Astrocyte of the hippocampus (primary cell): ENCODE results near the gene KMT2C.
"Not testable (repeated sequence)": the region's sequence is repeated elsewhere in the genome, so short reads cannot be mapped to it uniquely, and the experiment has no call there.

Experiments
- DNase-seq: peaks from one replicate; pipeline ENCODE4 v3.0.0; 2011; ENCODE audit warnings: low read depth, low spot score

Gene KMT2C

DNA sequence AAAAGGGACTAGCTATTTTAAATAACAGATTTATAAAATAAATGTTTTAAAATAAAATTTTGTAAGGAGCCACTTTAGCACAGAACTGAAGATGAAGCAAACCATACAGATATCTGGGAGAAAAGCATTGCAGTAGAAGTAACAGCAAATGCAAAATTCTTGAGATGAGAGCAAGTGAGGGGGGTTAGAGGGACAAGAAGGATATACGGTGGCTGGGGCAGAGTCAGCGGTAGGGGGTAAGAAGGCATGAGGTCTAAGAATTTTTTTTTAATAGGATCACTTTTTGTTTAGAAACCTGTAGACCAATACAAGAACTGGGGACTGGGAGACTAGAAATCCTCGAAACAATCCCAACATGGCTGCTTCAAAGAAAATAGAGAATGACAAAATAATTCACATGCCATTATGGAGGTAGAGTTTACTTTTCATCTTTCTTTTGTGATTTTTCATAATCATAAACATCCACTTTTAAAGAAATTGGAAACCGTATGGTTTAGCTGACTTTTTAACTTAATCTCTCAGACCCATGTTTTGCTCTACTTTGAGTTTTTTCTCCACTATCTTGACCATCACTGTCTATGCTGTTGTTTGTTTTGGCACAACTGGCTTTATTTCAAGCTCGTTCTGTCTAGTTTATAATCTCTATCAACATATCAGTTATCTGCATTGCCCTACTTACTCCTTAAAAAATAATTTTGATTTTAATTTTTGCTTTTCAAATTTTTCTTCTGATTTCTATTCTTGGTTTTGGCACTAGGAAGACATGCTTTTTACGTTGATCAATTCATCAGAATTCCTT is 73.5 kb downstream of the KMT2C start:
- no peak for DNase-seq

DNA sequence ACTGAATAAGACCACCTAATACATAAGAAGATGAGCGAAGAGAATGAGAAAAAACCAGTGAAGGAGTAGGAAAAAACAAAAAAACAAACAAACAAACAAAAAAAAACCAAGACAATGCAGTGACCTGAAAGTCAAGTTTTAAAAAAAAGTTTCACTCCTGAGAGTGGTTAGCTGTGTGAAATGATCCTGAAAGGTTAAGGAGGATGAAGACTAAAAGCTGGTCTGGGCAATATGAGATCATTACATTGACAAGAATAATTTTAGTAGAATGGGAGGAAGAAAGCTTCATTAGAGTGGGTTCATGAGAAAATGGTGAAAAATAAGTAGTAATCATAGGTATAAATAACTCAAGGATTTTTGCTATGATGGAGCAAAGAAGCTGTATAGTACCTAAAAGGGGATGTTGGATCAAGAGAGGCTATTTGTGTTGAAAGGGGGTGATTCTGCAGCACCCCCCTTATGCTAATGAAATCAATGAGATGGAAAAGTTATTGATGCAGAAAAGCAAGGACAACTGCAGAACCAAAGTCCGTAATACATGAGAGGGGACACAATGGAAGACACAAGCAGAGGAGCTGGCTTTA is 80.2 kb downstream of the KMT2C start:
- DNase-seq = no peak

DNA sequence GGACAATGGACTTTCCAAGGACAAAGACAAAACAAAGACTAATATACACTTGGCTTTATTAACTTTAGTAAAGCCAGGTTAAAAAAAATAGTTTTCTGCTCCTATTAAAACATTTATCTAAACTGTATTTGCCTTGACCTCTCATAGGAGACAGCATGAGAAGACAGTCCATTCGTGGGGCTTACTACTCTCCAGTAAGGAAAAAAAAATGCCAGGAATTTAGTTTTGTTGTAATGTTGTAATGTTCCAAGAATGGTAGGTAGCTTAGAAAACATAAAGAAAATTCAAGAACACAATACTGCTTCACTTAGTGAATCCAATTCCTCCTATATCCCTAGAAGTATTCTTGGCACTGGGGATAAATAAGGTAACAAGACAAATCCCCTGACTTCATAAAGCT is 81.7 kb downstream of the KMT2C start:
- peak; percentile 46 for DNase-seq

DNA sequence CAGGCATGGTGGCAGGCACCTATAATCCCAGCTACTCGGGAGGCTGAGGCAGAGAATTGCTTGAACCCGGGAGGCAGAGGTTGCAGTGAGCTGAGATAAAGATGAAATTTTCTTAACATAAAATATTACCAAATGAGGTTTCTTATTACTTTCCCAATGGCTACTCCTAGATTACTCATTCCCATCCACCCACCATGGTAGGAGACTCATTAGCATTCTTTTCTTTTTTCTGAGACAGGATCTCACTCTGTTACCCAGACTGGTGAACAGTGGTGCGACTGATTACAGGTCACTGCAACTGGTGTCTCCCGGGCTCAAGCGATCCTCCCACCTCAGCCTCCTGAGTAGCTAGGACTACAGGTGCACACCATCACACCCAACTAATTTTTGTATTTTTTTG is 82.5 kb downstream of the KMT2C start:
- DNase-seq = not testable (repeated sequence)

DNA sequence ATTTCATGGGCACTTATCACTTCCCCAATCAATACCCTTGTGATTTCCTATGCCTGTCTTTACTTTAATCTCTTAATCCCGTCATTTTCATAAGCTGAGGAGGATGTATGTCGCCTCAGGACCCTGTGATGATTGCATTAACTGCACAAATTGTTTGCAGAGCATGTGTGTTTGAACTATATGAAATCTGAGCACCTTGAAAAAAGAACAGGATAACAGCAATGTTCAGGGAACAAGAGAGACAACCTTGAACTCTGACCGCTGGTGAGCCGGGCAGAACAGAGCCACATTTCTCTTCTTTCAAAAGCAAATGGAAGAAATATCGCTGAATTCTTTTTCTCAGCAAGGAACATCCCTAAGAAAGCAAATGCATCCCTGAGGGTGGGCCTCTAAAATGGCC is 84.1 kb downstream of the KMT2C start:
- DNase-seq = not testable (repeated sequence)

DNA sequence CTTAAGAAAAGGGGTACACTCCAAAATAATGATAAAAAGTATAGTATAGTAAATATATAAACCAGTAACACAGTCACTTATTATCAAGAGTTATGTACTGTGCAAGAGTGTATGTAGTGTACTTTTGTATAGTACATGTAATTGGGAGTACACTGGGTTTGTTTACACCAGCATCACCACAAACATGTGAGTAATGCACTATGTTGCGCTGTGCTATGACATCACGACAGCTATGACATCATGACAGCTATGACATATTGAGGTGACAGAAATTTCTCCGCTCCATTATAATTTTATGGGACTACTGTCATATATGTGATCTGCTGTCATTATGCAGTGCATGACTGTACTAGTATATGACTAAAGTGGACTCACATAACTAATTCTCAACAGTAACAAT is 84.6 kb downstream of the KMT2C start:
- no peak for DNase-seq

DNA sequence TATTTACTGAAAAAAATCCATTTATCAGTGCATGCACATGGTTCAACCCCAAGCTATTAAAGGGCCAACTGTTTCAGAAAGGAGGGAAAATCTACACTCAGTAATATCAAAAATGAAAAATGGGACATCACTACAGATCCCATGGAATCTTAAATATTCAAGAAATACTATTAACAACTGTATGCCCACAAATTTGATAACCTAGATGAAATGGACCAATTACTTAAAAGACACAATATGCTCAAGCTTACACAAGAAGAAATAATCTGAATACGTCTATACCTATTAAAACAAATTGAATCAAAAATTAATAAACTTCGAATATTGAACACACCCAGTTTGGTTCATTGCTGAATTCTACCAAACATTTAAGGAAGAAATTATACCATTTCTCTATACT is 87.9 kb downstream of the KMT2C start:
- DNase-seq = no peak

DNA sequence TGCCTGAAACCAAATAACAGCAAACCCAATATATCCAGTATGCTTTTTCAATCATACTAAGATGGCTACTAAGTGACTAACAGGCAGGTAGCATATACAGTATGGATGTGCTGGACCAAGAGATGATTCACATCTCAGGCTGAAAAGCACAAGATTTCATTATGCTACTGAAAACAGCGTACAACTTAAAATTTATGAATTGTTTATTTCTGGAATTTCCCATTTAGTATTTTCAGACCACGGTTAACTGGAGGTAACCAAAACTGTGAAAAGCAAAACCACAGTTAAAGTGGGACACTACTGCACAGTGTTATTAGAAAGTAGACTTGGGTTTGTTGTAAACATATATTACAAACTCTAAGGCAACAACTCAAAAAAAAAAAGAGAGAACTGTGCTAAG is 91.5 kb downstream of the KMT2C start:
- DNase-seq = no peak

DNA sequence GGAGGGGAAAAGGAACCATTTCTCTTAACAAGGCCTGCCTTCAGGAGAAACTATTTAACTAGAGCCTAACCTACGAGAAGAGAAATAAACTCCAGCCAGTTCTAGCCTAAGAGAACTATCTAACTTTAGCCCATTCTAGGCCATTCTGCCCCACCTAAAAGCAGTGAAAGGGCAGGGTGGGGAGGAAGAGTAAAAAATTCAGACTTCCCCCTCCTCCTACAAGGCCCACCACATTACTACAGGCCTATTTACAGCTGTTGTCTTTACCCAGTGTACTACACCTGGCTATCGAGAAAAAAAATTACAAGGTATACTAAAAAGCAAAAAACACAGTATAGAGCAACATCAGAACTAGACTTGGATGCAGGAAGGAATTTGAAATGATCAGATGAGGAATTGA is 93.0 kb downstream of the KMT2C start:
- no peak for DNase-seq

DNA sequence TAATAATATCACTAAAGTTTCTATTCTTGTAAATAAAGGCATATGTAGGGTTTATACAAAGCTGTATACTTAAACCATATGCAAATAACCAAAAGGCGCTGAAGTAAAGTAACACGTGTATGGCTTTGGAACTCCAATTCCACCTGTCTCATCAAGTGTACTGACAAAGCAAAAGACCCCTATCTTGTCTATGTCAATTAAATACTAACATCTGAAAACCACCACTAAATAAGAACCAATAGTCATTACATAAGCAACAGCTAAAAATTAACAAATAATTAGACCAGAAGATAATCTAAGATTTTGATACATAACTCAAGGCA is 93.9 kb downstream of the KMT2C start:
- DNase-seq = no peak

DNA sequence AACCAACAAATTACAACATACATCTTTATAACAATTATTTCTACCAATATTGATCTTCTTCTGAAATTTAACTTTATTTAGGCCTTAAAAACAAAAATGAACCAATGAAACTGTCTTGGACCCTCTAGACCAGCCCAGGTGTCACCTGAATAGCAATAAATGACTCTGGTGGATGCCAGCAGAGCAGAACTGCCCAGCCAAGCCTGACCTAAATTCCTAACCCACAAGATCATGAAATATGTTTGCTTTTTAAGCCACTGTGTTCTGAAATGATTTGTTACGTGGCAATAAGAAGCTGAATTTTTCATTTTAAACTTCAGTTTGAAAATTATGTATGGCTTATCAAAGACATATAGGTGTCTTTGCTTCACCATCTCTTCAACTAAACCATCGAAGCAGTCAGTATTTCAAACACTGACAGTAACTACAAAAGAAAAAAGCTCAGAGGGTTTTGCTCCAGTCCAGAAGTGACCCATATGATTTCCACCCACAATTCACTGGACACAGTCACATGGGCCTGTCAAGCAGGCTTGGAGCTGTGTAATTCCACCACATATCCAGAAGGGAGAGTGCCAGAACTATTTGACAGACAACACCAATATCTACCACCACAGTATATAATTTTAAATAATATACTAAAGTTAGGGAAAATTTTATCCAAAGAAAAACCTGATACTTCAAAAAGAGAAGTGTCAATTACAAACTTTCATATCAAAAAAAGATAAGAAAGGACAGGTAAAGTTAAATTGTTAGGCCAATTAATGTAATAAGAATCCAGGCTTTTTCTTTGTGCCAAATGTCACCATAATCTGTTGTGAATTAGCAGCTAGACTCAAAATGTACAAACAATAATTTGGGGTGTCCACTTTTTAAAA is 94.5 kb downstream of the KMT2C start:
- DNase-seq = peak; percentile 73

DNA sequence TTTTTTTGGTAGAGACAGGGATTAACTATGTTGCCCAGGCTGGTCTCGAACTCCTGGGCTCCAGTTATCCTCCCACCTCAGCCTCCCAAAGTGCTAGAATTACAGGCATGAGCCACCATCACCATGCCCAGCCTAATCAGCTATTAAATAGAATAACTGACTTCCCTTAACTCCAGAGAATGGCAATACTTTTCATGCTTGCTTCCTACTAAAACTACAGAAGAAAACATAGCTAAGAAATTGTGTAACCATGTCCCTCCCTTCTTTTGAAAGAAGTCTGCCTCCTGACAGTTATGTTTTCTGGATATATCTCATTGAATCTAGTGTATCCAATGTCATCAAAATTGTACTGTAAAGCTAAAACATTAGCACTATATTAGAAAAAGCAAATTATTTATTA is 95.6 kb downstream of the KMT2C start:
- DNase-seq = no peak

DNA sequence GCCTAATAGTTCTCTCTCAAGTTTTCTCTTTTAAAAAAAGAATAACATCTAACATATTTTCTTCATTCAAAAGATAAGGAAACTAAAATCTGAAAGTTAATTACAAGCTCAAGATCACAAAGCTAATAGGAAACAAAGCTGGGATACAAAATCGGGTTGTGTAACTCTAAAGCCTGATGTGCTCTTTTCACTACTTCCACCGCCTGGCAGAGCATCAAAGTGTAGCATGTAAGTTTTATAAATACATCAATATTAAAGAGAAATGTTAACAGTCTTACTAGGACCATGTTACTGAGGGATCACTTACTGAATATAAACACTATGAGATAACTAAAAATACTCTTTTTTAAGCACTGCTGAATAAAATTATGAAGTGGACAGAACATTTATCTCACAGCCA is 97.2 kb downstream of the KMT2C start:
- no peak for DNase-seq

DNA sequence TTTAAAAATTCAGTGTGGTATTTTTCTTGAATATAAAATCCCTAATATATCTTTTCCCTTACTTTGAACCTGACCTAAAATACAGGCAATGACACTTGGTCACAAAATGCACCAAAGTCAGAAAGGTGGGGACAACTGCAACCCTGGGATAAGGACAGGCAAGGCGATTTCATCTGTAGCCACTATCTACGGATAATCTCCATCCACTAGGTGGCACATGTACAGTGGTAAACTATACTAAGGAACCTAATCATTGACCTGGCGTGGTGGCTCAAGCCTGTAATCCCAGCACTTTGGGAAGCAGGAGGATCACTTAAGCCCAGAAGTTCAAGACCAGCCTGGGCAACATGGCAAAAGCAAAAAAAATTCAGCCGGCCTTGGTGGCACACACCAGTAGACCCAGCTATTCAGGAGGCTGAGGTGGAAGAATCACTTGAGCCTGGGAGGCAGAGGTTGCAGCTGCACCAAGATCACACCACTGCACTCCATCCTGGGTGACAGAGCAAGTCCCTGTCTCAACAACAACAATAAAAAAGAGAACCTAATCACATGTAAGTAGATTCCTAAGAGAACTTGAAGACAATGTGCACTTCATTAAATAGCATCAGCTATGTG is 98.9 kb downstream of the KMT2C start:
- peak; percentile 52 for DNase-seq

DNA sequence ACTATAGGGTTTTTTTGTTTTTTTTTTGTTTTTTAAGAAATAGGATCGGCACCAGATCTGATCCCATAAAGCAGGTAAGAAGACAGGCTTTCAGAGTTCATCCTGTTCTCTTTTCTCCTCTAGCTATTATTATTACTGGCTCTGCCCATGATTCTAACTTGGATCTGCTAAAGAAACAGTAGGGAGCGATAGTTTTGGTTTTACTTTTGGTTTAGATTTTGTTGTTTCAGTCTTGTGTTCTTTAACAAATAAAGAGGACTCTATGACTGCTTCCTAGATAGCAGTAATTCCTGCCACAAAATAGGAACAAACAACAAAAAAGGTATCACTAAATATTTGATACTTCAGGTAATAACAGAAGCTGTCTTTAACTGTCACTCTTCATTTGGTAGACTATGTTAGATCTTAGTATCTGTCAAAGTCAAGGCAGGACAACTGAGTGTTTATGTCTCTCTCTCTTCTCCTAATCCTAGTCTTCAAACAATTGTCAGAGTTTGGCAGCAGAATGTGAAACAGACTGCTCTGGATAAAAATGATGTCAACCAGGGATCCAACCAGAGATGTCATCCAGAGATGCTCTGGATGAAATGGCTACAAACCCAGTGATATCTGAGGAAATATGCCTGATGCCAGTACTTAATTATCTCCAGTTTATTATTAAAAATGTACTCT is 99.8 kb downstream of the KMT2C start:
- no peak for DNase-seq

DNA sequence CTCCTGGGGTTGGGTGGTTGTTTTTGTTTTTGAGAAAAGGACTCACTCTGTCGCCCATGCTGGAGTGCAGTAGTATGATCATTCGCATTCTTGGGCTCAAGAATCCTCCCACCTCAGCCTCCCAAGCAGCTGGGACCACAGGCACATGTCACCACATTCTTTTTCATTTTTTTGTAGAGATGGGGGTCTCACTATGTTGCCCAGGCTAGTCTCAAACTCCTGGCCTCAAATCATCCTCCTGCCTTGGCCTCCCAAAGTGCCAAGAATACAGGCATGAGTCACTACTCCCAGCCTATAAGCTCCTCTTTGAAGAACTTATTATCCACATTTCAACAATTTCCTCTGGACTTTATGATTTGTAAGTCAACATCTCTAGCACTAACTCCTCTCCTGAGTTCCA is 102.7 kb downstream of the KMT2C start:
- DNase-seq = no peak

DNA sequence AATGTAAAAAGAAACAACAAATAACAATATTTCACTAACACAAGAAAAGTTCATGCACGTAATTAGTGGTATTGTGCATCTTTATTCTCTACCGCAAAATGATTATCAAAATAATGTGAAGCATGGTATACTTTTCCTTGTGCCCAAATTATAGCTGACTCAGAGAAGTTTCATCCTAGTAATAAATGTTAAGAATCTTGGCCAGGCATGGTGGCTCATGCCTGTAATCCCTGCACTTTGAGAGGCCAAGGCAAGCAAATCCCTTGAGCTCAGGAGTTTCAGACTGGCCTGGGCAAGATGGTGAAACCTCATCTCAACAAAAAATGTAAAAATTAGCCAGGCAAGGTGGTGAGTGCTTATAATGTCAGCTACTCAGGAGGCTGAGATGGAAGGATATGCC is 105.0 kb downstream of the KMT2C start:
- no peak for DNase-seq

DNA sequence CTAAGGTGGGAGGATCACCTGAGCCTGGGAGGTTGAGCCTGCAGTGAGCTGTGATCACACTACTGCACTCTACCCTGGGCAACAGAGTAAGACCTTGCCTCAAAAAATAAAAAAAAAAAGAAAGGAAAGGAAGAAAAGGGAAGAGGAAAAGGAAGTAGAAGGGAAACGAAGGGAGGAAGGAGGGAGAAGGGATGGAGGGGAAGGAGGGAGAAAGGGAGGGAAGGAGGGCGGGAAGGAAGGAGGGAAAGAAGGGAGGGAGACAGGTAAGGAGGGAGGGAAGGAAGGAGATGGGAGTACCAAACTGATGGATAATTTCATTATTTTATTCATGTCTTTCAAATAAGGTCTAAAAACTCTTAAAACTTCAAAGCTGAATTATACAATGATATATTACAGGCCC is 106.3 kb downstream of the KMT2C start:
- no peak for DNase-seq

DNA sequence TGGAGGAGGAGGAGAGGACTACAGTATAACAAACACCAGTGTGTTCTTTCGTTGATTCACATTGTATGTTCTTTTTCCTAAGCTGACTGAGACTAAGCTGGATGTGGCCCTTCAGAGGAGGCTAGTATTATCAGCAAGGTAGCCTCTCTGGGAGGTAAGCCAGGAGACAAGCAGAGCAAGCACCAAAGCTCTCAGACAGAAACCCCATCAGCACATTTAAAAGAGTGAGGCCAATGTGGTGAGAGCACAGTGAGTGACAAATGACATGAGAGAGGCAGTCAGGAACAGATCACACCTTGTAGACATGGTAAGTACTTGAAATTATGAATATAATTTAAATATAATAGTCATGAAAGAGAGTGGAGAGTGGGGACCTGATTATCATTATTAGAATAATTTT is 107.6 kb downstream of the KMT2C start:
- DNase-seq = no peak

DNA sequence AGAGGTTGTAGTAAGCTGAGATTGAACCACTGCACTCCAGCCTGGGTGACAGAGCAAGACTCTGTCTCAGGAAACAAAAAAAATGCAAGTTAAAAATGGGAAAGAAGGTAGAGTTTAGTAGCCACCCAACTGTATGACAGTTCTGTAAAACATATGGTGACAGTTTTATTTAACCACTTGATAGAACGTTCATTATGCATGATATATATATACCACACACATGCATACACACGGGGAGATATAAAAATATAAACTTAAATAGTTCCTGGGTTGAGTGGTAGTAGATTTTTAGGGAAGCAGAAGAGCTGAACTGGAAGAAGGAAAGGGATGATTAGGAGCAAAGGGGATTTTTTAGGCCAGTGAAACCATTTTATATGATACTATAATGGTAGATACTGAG is 120.0 kb downstream of the KMT2C start:
- no peak for DNase-seq

DNA sequence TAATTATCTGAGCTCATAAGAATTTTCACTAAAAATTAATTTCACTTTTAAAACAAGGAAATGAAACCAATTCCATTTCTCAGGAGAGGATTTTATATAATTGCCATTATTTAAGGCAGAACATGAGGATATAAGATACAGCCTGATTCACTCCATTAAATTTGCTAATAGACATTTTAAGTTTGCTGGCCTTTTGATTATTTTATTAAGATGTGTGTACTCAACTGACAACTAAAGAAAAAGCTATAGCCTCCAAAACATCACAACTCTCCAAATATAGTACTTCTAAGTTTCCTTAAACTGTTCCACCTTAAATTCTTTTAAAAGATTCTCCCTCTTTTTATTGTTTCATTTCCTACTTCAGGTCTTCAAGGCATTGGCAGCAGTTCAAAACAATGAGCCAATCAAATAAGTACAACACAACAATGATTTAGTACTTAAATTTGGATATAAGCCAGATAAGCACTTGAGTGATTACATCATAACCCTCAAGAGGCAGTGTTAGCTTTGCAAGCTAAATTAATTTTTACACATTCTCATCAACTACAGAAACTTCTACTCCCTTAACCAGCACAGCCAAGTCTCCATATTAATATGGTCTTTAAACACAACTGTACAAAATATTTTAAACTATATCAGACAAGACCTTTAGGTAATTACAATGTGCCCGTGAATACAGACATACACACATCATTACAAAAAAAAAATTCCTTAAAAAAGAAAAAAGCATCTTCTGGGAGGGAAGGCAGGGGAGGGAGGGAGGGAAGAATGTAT is 121.8 kb downstream of the KMT2C start:
- DNase-seq = peak; percentile 88
